ENCODE data around the gene CAMK2D. TPM values are rescaled to one million over a fixed set of nuclear protein-coding genes. Genes with fewer than 3 reads are reported as not detected.

The CAMK2D gene
- total RNA-seq, 4 donors from 2014 or later: 57.3 to 78.4 (median 61.8) TPM

- intact Hi-C loops (cut with DNase I): no loop called here
- H3K27me3 ChIP-seq: no peaks in the 10 kb centered on the region
- no peak overlapping the region for H3K4me3 ChIP-seq (replicated peaks in 1 of 3)
- TF ChIP-seq POLR2A (IDR thresholded peaks at IDR 0.05) (peak in 1 of 2 donors; percentile 30), CTCF (IDR thresholded peaks at IDR 0.05) (no peak)
- 37 to 41% methylated on average over 8 of the region's 8 CpGs for WGBS, 2 donors
- peaks cover 9 to 17% of the 10 kb centered on the region in 2 donors for H3K4me1 ChIP-seq
- no peaks in the 10 kb centered on the region for H3K9me3 ChIP-seq
- peaks cover 0 to 6% of the 10 kb centered on the region in 2 donors for H3K36me3 ChIP-seq
- peak; percentile 67 to 75 for DNase-seq
- H3K27ac ChIP-seq: peak overlapping the region; percentile 55 to 90 (median 86)
Observed at GRCh38 chr4:113468165-113469022, 293.1 kb downstream of the CAMK2D start.

- WGBS, 2 donors: 74 to 88% methylated on average over 2 of the region's 2 CpGs
- no peaks in the 10 kb centered on the region for H3K27me3 ChIP-seq
- TF ChIP-seq CTCF (IDR thresholded peaks at IDR 0.05) (no peak), POLR2A (IDR thresholded peaks at IDR 0.05) (no peak)
- peaks cover 9 to 17% of the 10 kb centered on the region in 2 donors for H3K4me1 ChIP-seq
- peak overlapping the region; percentile 36 to 90 (median 86) for H3K27ac ChIP-seq
- intact Hi-C loops (cut with DNase I): no loop called here
- H3K4me3 ChIP-seq (replicated peaks in 1 of 3): no peak overlapping the region
- peaks cover 0 to 6% of the 10 kb centered on the region in 2 donors for H3K36me3 ChIP-seq
- no peaks in the 10 kb centered on the region for H3K9me3 ChIP-seq
- no peak for DNase-seq
Observed at GRCh38 chr4:113467581-113467980, 294.0 kb downstream of the CAMK2D start.

GRCh38 chr4:113462286-113462685 is 299.3 kb downstream of the CAMK2D start:
- peaks cover 0 to 6% of the 10 kb centered on the region in 2 donors for H3K36me3 ChIP-seq
- intact Hi-C loops (cut with DNase I): no loop called here
- H3K27me3 ChIP-seq: no peaks in the 10 kb centered on the region
- TF ChIP-seq POLR2A (IDR thresholded peaks at IDR 0.05): no peak
- no peak for TF ChIP-seq CTCF (IDR thresholded peaks at IDR 0.05)
- WGBS, 2 donors: 100% methylated on average over 1 of the region's 1 CpG
- H3K9me3 ChIP-seq: no peaks in the 10 kb centered on the region
- no peak overlapping the region for H3K27ac ChIP-seq
- no peak overlapping the region for H3K4me3 ChIP-seq (replicated peaks in 1 of 3)
- no peaks in the 10 kb centered on the region for H3K4me1 ChIP-seq
- no peak for DNase-seq

GRCh38 chr4:113461281-113461680 is 300.3 kb downstream of the CAMK2D start:
- intact Hi-C loops (cut with DNase I): no loop called here
- H3K9me3 ChIP-seq: no peaks in the 10 kb centered on the region
- H3K4me3 ChIP-seq (replicated peaks in 1 of 3): no peak overlapping the region
- H3K27me3 ChIP-seq: no peaks in the 10 kb centered on the region
- H3K4me1 ChIP-seq: no peaks in the 10 kb centered on the region
- no peak overlapping the region for H3K27ac ChIP-seq
- no peak for DNase-seq
- H3K36me3 ChIP-seq: peaks cover 0 to 6% of the 10 kb centered on the region in 2 donors
- TF ChIP-seq POLR2A (IDR thresholded peaks at IDR 0.05): no peak
- no peak for TF ChIP-seq CTCF (IDR thresholded peaks at IDR 0.05)

- no peaks in the 10 kb centered on the region for H3K36me3 ChIP-seq
- no peak for DNase-seq
- no peak overlapping the region for H3K4me3 ChIP-seq (replicated peaks in 1 of 3)
- no peak overlapping the region for H3K27ac ChIP-seq
- no peaks in the 10 kb centered on the region for H3K9me3 ChIP-seq
- no peaks in the 10 kb centered on the region for H3K27me3 ChIP-seq
- intact Hi-C loops (cut with DNase I): no loop called here
- H3K4me1 ChIP-seq: peaks cover 9 to 15% of the 10 kb centered on the region in 2 donors
- TF ChIP-seq CTCF (IDR thresholded peaks at IDR 0.05) (no peak), POLR2A (IDR thresholded peaks at IDR 0.05) (no peak)
Observed at GRCh38 chr4:113457886-113458285, 303.7 kb downstream of the CAMK2D start.

Measured in thyroid gland (tissue), 4 donors.